ENCODE measurements around the gene SH3BGRL.

DNA sequence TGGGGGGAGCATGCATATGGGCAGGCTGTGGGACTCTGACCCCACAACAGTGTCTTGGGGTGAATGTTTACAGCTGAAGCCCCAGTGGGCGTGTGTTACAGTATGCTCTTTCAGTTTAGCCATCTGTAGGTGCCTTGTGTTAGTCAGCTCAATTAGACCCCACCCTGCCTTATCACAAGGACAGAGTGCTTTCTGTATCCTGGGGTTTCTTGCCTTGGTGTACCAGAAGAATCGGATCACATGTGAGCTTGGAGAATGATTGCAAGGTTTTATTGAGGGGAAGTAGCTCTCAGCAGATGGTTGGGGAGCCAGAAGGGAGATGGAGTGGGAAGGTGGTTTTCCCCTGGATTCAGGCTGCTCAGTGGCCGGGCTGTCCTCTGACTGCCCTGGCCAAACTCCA, 27.3 kb downstream of the SH3BGRL start:
- TF ChIP-seq, protein P1, sequence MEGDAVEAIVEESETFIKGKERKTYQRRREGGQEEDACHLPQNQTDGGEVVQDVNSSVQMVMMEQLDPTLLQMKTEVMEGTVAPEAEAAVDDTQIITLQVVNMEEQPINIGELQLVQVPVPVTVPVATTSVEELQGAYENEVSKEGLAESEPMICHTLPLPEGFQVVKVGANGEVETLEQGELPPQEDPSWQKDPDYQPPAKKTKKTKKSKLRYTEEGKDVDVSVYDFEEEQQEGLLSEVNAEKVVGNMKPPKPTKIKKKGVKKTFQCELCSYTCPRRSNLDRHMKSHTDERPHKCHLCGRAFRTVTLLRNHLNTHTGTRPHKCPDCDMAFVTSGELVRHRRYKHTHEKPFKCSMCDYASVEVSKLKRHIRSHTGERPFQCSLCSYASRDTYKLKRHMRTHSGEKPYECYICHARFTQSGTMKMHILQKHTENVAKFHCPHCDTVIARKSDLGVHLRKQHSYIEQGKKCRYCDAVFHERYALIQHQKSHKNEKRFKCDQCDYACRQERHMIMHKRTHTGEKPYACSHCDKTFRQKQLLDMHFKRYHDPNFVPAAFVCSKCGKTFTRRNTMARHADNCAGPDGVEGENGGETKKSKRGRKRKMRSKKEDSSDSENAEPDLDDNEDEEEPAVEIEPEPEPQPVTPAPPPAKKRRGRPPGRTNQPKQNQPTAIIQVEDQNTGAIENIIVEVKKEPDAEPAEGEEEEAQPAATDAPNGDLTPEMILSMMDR (IDR thresholded peaks at IDR 0.05), result no peak
- TF ChIP-seq EZH2 (IDR thresholded peaks at IDR 0.05; ENCODE audit: borderline replicate concordance, insufficient read depth, low read depth, low read length, poor library complexity, severe bottlenecking), result no peak

Data from B cell (primary cell).